ENCODE data around the gene NIN. TPM values are rescaled to one million over a fixed set of nuclear protein-coding genes. Genes with fewer than 3 reads are reported as not detected.
A peak's percentile ranks its signal among the peaks of the same experiment; 100 is the strongest.

Gene NIN
- total RNA-seq, 2 donors from 2014 or later: 31.0 to 37.4 TPM

- DNase-seq (ENCODE audit: low spot score) (no peak), ATAC-seq (ENCODE audit: insufficient number of reproducible peaks, low FRiP score, low read depth) (no peak)
- TF ChIP-seq CTCF (IDR thresholded peaks at IDR 0.05): no peak
- Histone ChIP-seq H3K27me3 (replicated peaks; ENCODE audit: insufficient read depth) (no peaks in the 10 kb centered on the region), H3K36me3 (no peaks in the 10 kb centered on the region), H3K27ac (no peak overlapping the region), H3K4me1 (ENCODE audit: control insufficient read depth in 1 of 2, low read depth in 2 of 2) (peaks cover 8 to 12% of the 10 kb centered on the region in 2 donors), H3K4me3 (peak overlapping the region; percentile 96), H3K9me3 (no peaks in the 10 kb centered on the region)
These were observed 2.1 kb downstream of the NIN start for GRCh38 chr14:50828721-50829488.

- no peak for TF ChIP-seq CTCF (IDR thresholded peaks at IDR 0.05)
- no peaks in the 10 kb centered on the region for H3K27me3 ChIP-seq (replicated peaks; ENCODE audit: insufficient read depth)
- H3K4me1 ChIP-seq (ENCODE audit: control insufficient read depth in 1 of 2, low read depth in 2 of 2): peaks cover 16 to 30% of the 10 kb centered on the region in 2 donors
- H3K36me3 ChIP-seq: no peaks in the 10 kb centered on the region
- H3K4me3 ChIP-seq: no peak overlapping the region
- DNase-seq (ENCODE audit: low spot score) (no peak), ATAC-seq (ENCODE audit: insufficient number of reproducible peaks, low FRiP score, low read depth) (no peak)
- H3K27ac ChIP-seq: no peak overlapping the region
- no peaks in the 10 kb centered on the region for H3K9me3 ChIP-seq
These were observed 4.3 kb downstream of the NIN start for GRCh38 chr14:50826681-50827080.

GRCh38 chr14:50825307-50825706 lies 5.7 kb downstream of the NIN start:
- Histone ChIP-seq H3K4me1 (ENCODE audit: control insufficient read depth in 1 of 2, low read depth in 2 of 2) (peaks cover 16 to 30% of the 10 kb centered on the region in 2 donors), H3K4me3 (no peak overlapping the region), H3K36me3 (no peaks in the 10 kb centered on the region), H3K27ac (no peak overlapping the region), H3K9me3 (no peaks in the 10 kb centered on the region), H3K27me3 (replicated peaks; ENCODE audit: insufficient read depth) (no peaks in the 10 kb centered on the region)
- no peak for ATAC-seq (ENCODE audit: insufficient number of reproducible peaks, low FRiP score, low read depth)
- DNase-seq (ENCODE audit: low spot score): no peak
- TF ChIP-seq CTCF (IDR thresholded peaks at IDR 0.05): no peak

GRCh38 chr14:50823762-50824636 lies 7.0 kb downstream of the NIN start:
- no peaks in the 10 kb centered on the region for H3K27me3 ChIP-seq (replicated peaks; ENCODE audit: insufficient read depth)
- no peak for ATAC-seq (ENCODE audit: insufficient number of reproducible peaks, low FRiP score, low read depth)
- no peaks in the 10 kb centered on the region for H3K9me3 ChIP-seq
- H3K36me3 ChIP-seq: no peaks in the 10 kb centered on the region
- H3K4me1 ChIP-seq (ENCODE audit: control insufficient read depth in 1 of 2, low read depth in 2 of 2): peaks cover 8 to 22% of the 10 kb centered on the region in 2 donors
- H3K27ac ChIP-seq: peak overlapping the region in 1 of 2 donors; percentile 25
- peak overlapping the region; percentile 41 for H3K4me3 ChIP-seq
- DNase-seq (ENCODE audit: low spot score): no peak
- TF ChIP-seq CTCF (IDR thresholded peaks at IDR 0.05): no peak
